HT1080 (cell line): ENCODE results near the gene MRPL55. TPM values are rescaled to one million over a fixed set of nuclear protein-coding genes. Genes with fewer than 3 reads are reported as not detected.

Source experiments
- DNase-seq: peaks from one replicate; pipeline ENCODE4 v3.0.0-alpha.2; 2015; ENCODE audit warnings: low read depth
- polyA plus RNA-seq, 2 experiments: library from polyadenylated mRNA; depleted of rRNA; stranded (reverse); fragments of >200 nt; gene quantifications; 2 replicates each; pipeline ENCODE4 v1.2.3, GENCODE V29; 2015
- total RNA-seq: library from RNA; depleted of rRNA; stranded (reverse); fragments of >200 nt; shearing (Covaris generic); gene quantifications from 2 replicates; pipeline ENCODE4 v1.2.3, GENCODE V29; 2014; rRNA removed

MRPL55 gene
- 53.8 and 73.2 TPM in 2 replicates for total RNA-seq
- 34.8 and 44.4 TPM in 2 replicates for polyA plus RNA-seq (2015; cell fraction: cytosol; rRNA removed)
- polyA plus RNA-seq (2015; cell fraction: nucleus; rRNA removed): 45.6 and 71.3 TPM in 2 replicates

DNA sequence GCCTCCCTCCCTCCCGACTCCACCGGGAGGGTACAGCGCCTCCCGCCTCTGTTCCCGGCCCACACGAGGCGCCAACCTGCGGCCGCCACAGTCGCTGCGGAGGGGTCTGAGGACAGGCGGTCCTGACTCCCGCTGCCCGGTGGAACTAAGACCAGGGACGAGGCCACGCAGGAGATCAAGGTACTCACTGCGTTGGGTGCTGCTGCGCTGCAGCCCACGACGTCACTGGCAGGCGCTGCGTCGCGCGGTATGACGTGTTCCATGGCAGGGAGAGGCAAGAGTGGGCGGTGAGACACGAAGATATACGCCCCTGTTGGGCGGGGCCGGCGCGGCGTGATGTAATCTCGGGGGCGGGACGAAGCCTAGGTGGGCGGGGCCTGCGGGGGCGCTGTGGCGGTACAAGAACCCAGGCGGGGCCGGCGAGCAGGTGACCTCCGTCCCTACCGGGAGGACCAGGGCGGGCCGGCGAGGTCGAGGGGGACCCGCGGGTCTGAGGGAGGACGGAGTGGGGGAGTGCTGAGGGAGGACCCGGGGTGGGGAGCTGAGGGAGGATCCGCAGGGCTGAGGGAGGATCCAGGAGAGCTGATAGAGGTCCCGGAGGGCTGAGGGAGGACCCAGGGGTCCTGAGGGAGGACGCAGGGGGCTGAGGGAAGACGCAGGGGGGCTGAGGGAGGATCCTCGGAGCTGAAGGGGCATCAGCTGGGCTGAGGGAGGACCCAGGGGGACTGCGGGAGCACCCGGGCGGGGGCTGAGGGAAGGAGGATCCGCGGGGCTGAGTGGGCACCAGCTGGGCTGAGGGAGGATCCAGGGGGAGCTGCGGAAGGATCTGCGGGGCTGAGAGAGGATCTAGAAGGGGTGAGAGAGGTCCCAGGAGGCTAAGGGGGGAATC, at the start of gene MRPL55:
MRPL55 (minus strand) TSS at position 227 of the 889 bp plus-strand sequence. CDS start 1,039 bp downstream, outside the sequence.
- DNase-seq: peak; percentile 90

DNA sequence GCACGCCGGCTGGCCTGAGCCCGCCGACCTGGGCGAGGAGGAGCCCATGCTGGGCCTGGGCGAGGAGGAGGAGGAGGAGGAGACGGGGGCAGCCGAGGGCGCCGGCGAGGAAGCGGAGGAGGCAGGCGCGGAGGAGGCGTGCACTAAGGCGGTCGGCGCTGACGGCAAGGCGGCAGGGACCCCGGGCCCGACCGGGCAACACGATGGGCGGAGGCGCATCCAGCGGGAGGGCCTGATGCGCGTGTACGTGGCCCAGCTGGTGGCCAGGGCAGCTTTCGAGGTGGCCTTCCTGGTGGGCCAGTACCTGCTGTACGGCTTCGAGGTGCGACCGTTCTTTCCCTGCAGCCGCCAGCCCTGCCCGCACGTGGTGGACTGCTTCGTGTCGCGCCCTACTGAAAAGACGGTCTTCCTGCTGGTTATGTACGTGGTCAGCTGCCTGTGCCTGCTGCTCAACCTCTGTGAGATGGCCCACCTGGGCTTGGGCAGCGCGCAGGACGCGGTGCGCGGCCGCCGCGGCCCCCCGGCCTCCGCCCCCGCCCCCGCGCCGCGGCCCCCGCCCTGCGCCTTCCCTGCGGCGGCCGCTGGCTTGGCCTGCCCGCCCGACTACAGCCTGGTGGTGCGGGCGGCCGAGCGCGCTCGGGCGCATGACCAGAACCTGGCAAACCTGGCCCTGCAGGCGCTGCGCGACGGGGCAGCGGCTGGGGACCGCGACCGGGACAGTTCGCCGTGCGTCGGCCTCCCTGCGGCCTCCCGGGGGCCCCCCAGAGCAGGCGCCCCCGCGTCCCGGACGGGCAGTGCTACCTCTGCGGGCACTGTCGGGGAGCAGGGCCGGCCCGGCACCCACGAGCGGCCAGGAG, 49.3 kb upstream of the MRPL55 start:
- DNase-seq: no peak

DNA sequence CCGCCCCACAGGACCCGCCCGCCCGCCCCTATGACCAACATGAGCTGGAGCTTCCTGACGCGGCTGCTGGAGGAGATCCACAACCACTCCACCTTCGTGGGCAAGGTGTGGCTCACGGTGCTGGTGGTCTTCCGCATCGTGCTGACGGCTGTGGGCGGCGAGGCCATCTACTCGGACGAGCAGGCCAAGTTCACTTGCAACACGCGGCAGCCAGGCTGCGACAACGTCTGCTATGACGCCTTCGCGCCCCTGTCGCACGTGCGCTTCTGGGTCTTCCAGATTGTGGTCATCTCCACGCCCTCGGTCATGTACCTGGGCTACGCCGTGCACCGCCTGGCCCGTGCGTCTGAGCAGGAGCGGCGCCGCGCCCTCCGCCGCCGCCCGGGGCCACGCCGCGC, 48.6 kb upstream of the MRPL55 start:
- DNase-seq: no peak

DNA sequence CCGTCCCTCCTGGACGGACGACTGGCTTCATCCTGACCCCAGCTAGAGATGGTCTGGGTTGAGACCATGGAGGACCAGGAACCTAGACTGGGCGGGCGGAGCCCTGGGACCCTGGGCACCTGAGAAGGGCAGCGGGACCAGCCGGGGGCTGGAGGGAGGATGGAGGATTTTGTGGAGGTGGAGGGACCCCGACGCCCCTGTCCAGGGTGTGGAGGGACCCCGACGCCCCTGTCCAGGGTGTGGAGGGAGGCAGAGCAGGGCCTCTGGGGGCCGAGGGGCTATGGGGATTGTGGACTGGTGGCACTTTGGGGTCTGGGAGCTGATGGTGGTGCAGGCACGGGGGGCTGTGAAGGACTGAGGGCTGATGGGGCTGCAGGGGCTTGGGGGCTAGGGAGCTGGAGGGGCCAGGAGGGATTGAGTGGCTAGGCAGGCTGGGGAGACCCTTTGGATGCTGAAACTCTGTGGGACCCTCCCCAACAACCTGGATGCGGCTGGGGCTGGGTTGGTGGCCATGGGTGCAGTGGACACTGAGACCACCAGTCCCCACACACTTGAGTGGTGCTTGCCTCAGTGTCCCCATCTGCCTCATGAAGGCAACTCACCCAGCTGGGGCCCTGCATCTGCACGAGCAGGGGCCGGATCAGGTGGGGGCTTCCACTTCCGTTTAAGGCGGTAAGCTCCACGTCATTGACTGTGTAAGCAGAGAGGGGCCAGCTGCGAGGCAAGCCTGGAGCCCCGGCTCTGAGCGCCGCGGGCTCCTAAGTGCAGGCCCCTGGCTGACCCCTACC, 48.0 kb upstream of the MRPL55 start:
- no peak for DNase-seq

DNA sequence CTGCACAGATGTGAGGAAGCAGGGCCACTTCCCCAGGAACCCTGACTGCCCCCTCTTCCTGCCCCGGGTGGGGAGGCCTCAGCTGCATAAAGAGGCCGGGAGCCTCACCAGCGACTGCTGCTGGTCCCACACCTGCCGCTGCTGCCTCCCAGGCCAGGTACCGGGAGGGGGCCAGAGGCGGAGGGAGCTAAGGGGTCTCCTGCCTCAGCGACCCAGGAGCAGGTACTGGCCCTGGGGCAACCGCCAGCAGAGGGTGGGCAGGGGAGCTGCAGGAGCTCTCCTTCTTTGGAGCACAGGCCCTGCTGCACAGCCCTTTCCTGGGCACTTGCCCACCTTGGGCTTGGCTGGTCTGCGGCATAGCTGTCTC, 47.4 kb upstream of the MRPL55 start:
- no peak for DNase-seq

DNA sequence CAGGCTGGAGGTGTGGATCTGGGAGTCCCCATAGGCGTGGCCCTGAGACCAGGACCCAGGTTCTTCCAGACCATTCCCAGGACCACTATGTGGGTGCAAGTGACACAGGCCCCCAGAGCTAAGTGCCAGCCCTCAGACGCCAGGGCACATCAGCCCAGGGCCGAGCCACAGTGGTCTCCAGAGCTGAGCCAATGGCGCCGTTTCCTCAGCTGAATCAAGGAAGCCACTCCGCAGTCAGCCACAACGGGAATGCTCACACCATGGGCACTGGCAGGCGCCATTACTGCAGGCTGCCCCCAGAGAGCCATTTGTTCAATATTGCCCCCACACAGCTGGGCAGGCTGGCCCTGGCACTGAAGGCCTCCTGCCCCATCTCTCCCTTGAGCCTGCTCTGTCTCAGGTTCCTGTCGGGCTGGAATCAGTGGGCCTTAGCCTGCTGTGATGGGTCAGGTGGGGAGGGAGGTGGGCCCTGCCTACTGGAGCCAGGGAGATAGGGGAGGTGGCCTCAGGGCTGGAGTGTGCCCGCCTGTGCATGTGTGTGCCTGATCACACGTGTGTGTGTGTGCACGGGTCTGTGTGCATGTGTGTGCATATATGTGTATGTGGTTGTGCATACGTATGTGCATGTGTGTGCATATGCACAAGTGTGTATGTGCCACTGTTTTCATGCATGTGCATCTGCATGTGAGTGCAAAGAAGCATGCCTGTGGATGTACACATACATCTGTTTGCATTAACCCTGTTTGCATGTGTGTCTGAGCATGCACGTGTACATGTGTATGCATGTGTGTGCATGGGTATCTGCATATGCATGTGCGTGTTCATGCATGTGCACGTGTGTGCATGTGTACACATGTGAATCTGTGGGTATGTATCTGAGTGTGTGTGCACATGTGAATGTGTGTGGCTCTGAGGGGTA, 46.8 kb upstream of the MRPL55 start:
- DNase-seq: no peak

DNA sequence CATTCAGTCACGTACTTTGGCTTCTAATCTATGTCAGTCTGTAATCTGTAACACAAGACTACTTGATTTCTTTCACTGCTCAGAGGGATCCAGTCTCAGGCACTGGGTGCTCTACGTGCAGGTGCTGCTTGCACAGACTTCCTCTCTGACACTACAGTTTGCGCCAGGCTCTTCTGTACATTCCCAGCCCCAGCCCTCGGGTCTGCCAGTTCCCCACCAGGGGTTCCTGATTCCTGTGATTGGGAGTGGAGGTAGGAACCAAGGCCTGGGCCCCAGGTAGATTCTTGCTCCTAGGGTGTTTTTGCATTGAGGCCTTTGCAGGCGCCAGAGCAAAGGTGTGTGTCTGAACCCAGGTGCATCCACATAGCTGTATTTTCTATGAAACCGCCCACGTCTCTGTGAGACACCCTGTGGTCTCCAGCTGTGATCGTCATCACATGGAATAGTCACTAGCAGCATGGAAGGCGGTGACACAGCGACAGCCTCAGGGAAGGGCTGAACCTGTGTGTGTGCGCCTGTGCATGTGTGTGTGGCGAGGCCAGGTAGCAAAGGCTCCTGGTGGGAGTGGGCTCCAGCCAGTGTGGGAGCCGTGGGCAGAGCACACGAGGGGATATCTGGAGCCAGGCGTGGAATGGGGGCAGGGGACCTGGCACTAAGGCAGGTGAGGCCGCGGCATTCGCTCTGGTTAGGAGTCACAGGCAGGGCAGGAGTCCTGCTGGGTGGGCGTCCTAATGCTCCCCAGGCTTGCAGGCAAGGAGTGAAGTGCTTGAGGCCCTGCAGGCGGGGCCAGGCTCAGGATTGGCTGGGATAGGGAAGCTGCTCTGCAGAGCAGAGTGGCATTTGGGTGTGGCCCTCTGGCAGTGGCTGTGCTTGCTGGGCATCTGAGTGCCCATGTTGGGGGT, 45.8 kb upstream of the MRPL55 start:
- DNase-seq: no peak

DNA sequence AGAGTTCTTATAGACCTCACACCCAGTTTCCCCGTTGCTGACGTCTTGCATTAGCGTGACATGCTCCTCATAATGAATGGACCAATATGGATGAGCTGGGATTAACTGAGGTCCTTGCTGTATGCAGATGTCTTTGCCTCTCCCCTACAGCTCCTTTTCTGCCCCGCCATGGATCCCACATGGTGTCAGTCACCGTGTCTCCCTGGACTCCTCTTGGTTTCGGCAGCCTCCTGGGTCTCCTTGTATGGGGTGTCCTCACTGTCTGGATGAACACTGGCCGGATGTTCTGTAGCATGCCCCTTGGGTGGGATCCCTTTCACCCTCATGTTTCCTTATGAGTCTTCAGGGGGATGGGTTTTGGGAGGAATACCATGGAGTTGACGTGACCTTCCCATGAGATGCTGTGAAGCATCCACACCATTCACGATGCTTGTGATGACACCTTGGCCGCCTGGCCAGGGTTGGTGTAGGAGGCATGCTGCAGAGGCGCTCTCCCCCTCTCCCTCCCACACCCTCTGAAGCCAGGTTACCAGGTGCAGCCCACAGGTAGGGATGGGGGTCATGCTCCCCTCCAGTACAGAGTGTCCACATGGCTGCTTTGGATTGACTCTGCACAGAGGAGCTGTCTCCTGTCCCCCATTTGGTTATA, 45.0 kb upstream of the MRPL55 start:
- no peak for DNase-seq

DNA sequence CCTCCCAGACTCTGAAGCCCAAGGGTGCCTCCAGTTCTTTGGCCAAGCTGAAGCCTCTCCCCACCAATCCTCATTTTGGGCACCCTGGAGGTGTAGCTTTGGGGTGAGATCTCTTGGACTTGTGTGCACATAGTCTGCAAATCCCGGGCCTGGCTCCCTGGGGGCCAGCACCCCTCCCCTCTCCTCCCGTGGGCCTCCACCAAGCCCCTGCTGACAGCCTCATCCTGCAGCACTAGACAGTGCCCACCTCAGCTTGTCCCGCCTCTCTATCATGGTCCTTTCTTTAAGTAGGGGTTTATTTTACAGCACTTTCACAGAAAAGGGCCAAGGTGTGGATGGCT, 43.8 kb upstream of the MRPL55 start:
- DNase-seq: no peak

DNA sequence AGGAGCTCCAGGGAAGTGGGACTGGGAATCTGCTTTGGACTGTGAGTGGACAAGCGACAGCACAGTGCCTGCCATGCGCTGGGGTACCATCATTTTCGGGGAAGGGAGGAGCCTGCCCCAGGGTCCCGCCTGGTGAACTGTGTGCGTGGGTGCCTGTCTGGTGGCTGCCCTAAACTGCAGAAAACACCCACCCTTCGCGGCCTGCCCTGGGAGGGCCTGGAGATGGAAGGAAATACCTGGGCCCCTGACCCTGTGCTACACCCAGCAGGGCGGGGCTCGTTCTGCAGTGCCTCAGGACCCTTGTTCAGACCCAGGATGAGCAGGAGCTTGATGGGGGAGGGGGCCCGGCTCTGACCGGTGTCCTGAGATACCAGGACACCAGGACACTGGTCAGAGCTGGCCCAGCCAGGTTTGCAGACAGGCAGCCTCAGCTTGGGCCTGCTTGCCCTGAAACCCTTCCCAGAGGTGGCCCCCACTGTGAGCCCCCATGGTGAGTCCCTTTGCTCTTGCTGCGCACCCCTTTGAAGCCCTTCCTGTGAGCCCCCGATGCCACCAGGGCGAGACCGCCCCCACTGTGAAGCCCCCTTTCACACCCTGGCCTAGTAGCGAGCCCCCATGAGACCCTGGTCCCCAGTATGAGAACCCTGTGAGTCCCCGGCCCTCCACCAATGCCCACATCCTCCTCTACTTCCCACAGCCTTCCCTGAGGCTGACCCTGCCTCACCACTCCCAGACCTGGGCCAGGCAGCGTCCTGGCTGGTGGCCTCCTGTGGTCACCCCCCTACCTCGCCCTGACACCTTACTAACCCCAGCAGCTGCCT, 43.2 kb upstream of the MRPL55 start:
- no peak for DNase-seq

DNA sequence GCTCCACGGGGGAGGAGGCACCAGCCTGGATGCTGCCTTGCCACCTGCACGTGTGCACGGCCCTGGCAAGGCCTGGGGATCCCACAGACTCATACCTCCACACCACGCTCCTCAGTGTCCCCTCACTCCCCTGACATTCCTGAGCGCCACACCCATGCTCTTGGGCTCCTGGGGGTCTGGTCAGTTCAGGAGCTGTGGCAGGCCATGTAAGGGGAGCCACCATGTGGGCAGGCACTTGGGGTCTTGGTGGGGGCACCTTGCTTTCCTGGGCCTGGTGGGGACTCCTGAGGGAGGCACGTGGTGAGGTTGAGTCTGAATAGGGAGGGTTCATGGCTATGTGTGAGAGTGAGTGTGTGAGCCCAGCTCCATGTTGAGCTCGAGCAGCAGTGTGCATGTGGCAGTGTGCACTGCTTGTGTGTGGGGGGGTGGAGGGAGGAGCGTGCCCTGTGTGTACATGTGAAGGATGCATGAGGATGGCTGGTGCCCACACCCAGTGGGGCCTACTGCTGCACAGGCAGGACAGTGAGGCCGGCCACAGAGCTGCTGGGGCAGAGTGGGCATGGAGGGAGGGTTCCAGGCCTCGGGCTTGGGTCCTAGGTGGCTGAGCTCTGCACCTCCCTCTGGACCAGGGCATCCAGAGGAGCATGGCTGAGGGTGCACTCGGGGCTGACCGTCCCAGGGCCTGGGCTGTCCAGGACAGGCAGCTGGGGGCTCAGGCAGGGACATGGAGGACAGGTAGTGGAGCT, 42.3 kb upstream of the MRPL55 start:
- no peak for DNase-seq

DNA sequence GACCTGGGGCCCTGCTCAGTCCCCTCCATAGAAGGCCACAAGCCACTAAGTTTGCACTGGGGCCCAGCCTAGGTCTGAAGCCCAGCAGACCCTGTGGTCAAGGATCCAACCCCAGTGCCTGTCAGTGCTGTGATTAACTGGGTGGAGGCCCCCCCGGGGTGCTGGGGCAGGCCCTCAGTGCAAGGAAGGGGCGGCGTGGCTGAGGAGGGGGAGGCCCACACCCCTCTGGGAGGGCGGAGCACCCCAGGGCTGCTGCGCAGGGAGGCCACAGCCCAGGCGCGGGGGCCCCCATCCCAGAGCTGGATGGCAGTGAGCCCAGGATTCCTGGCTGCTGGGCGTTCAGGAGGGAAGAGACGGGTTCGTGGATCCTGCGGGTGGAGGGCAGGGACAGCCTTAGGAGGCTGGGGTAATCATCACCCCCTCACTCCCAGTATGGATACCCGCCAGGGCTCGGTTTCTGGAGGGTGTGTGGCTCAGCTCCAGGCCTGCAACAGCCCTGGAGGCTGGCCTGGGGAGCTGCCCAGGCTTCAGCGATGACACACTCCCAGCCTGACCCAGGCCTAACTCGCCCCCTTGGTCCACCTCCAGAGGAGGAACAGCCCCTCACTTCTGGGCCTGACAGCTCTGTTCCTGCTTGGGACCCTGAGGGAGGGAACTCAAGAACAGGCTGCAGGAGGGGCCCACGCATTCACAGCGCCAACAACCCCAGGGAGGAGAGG, 41.5 kb upstream of the MRPL55 start:
- no peak for DNase-seq

DNA sequence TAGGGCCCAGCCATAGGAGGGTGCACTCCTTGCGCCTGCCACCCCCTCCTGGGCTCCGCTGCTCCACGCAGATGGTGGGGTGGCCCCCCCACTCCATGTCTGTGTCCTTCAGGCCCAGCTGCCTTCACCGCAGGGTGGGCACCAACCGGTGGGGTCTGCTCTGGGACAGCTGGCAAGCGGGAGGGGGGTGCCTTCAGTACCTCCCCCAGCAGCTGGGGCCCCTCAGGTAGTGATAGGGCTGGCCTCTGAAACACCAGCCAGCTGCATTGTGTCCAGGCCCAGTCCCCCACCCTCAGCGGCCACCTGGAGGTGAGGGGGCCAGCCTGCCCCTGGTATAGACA, 41.0 kb upstream of the MRPL55 start:
- DNase-seq: no peak

DNA sequence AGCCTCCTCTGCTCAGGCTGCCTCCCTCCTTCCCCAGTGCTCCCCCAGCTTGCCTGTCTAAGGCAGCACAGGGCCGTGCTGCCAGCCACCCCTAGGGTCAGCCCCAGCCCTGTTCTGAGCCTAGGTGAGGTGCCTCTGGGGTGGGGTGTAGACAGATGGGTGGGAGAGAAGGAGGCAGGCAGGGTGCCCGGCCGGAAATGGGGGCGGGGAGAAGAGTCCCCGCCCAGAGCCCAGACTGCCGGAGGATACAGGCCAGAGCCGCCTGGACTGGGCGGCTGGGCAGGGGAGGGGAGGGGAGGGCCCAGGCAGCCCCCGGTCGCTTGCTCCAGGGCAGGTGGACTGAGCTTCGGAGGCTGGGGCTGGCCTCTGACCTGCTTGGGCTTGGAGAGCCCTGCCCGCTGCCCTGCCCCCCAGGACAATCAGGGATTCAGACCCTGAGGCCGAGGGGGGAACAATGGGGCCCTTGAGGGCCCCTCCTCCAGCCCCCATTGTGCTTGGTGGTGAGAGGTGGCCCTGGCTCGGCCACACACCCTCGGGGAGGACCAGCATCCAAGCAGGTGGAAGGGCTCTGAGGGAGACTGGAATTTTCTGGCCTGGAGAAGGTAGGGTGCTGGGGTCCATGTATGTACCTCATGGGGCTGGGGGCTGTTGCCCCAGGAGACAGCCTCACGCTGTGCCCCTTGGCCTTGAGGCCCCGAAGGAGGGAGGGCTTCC, 40.5 kb upstream of the MRPL55 start, which contains the start of gene GJC2:
GJC2 (plus strand) TSS at position 525 of the 714 bp plus-strand sequence. CDS start 7,829 bp downstream, outside the sequence.
- no peak for DNase-seq

DNA sequence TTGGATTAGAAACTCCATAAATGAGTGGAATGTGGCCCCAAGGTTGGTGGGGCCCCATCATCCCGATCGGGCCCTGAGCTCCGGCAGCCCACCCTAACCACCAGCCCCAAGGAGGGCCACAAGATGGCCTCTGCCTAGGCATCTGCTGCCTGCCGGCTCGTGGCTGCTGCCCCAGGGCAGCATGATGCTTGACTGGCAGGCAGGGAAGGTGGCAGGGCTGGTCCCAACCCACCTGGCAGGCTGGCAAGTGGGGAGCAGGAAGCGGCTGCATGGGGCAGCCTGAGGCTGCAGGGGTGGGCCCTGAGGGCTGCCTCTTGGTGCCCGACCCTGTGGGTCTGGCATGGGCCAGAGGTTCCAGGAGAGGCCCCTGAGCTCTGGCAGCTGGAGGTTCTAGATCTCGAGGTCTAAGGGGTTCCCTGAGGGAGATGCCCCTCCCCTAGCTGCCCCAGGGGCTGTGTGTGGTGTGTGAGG, 39.9 kb upstream of the MRPL55 start:
- no peak for DNase-seq
